Sigmoid colon (tissue), 7 donors: ENCODE measurements around the gene NHERF2. TPM values are rescaled to one million over a fixed set of nuclear protein-coding genes. Genes with fewer than 3 reads are reported as not detected.

Experiments
- DNase-seq: peaks from one replicate; pipeline ENCODE4 v3.0.0-alpha.2; 2019
- H3K27ac ChIP-seq, 4 donors: fragments of 200-600 bp; sonication (generic); one replicate each; pipeline ENCODE4 v1.5.1; 2016 to 2019; ENCODE audit warnings: mild to moderate bottlenecking in 1 of 4
- H3K27me3 ChIP-seq, 3 donors: fragments of 200-600 bp; sonication (generic); one replicate each; pipeline ENCODE4 v1.5.1; 2019; ENCODE audit warnings: mild to moderate bottlenecking in 1 of 3
- H3K36me3 ChIP-seq, 4 donors: fragments of 200-600 bp; sonication (generic); one replicate each; pipeline ENCODE4 v1.5.1; 2016 to 2019
- H3K4me1 ChIP-seq, 4 donors: fragments of 200-600 bp; sonication (generic); one replicate each; pipeline ENCODE4 v1.5.1; 2017 to 2019
- H3K4me3 ChIP-seq, 4 donors: fragments of 200-600 bp; sonication (generic); one replicate each; pipeline ENCODE4 v1.5.1; 2017 to 2019; ENCODE audit warnings: mild to moderate bottlenecking in 2 of 4, moderate library complexity in 1 of 4
- H3K9me3 ChIP-seq, 4 donors: fragments of 200-600 bp in 3 of 4; sonication (generic) in 3 of 4; one replicate each; pipeline versions ENCODE4 v1.5.1 to v1.6.1; 2013 to 2019
- CTCF ChIP-seq, 4 experiments: fragments of 450-650 bp in 3 of 4; fragments of 200-600 bp in 1 of 4; IDR thresholded peaks; one replicate each; pipeline ENCODE4 v1.5.1; 2016 to 2019; ENCODE audit warnings: antibody characterized with exemption in 4 of 4, mild to moderate bottlenecking in 3 of 4, moderate library complexity in 2 of 4
- EP300 ChIP-seq, 4 donors: sonication (generic); formaldehyde crosslinking; IDR thresholded peaks; one replicate each; pipeline ENCODE4 v1.6.1; 2017; ENCODE audit warnings: antibody characterized with exemption in 4 of 4
- POLR2A ChIP-seq, 2 donors: fragments of 450-650 bp; IDR thresholded peaks; one replicate each; pipeline ENCODE4 v1.6.1; 2016; ENCODE audit warnings: antibody characterized with exemption in 2 of 2, mild to moderate bottlenecking in 2 of 2, moderate library complexity in 2 of 2
- POLR2AphosphoS5 ChIP-seq, 4 donors: sonication (generic); formaldehyde crosslinking; IDR thresholded peaks; one replicate each; pipeline ENCODE4 v1.6.1; 2017; ENCODE audit warnings: antibody characterized with exemption in 4 of 4
- WGBS, 2 donors: extraction: QIAGEN DNeasy Blood & Tissue Kit; methylation state at CpG; one replicate each; pipeline ENCODE4 v1.1.7; 2013; 5-methylcytosine and 5-hydroxymethylcytosine counted together
- intact Hi-C: fragments of 100-400 bp; cut with DNase I; formaldehyde crosslinking; loops from one replicate; pipeline ENCODE4 v1.15.1; 2023
- polyA plus RNA-seq, 3 donors: library from polyadenylated mRNA; stranded (reverse); fragments of 200-250 nt; gene quantifications; one replicate each; pipeline ENCODE4 v1.2.3, GENCODE V29; 2013
- total RNA-seq, 4 donors: library from RNA; depleted of rRNA; stranded (reverse); fragments of >200 nt; gene quantifications; one replicate each; pipeline ENCODE4 v1.1.0, GENCODE V29; 2016
- donor health status: healthy with polysubstance abuse.
- donor health status: Bipolar disorder and iron deficiency.
- donor health status: healthy.

Gene NHERF2
- total and polyA plus RNA-seq, 7 donors: 23.5 to 105 (median 46.7) TPM

- Histone ChIP-seq H3K27ac (no peak overlapping the region), H3K36me3 (no peaks in the 10 kb centered on the region), H3K4me3 (no peak overlapping the region), H3K27me3 (peaks cover 22 to 38% (median 37%) of the 10 kb centered on the region in 3 donors), H3K9me3 (no peaks in the 10 kb centered on the region), H3K4me1 (peaks cover 0 to 15% (median 13%) of the 10 kb centered on the region in 4 donors)
- intact Hi-C loops: no loop called here
- no peak for DNase-seq
- TF ChIP-seq EP300 (IDR thresholded peaks at IDR 0.05) (no peak), CTCF (IDR thresholded peaks at IDR 0.05) (no peak), POLR2A (IDR thresholded peaks at IDR 0.05) (no peak), POLR2AphosphoS5 (IDR thresholded peaks at IDR 0.05) (no peak)
- WGBS, 2 donors: 54 to 73% methylated on average over 13 of the region's 13 CpGs
Observed at GRCh38 chr16:2016407-2016922, 10.2 kb upstream of the NHERF2 start.

- H3K27me3 ChIP-seq: peaks cover 25 to 42% (median 40%) of the 10 kb centered on the region in 3 donors
- H3K36me3 ChIP-seq: no peaks in the 10 kb centered on the region
- TF ChIP-seq EP300 (IDR thresholded peaks at IDR 0.05): no peak
- peak within 1 kb of the TSS in 1 of 4 donors; percentile 1 for H3K4me3 ChIP-seq
- no peak within 1 kb of the TSS for H3K27ac ChIP-seq
- intact Hi-C loops: no loop called here
- peaks cover 4 to 32% (median 29%) of the 10 kb centered on the region in 4 donors for H3K4me1 ChIP-seq
- H3K9me3 ChIP-seq: no peaks in the 10 kb centered on the region
- WGBS, 2 donors: 1 to 2% methylated on average over 33 of the region's 33 CpGs
- no peak for DNase-seq
Observed at GRCh38 chr16:2019518-2019920, 7.2 kb upstream of the NHERF2 start, which contains the start of gene NPW. TSS of gene NPW (plus strand) at chr16:2019785.

- peaks cover 4 to 32% (median 29%) of the 10 kb centered on the region in 4 donors for H3K4me1 ChIP-seq
- peaks cover 25 to 42% (median 40%) of the 10 kb centered on the region in 3 donors for H3K27me3 ChIP-seq
- no peak for DNase-seq
- no peak for TF ChIP-seq POLR2AphosphoS5 (IDR thresholded peaks at IDR 0.05)
- TF ChIP-seq EP300 (IDR thresholded peaks at IDR 0.05): no peak
- no peak for TF ChIP-seq POLR2A (IDR thresholded peaks at IDR 0.05)
- TF ChIP-seq CTCF (IDR thresholded peaks at IDR 0.05): no peak
- H3K9me3 ChIP-seq: no peaks in the 10 kb centered on the region
- H3K36me3 ChIP-seq: no peaks in the 10 kb centered on the region
- no peak overlapping the region for H3K27ac ChIP-seq
- H3K4me3 ChIP-seq: peak overlapping the region in 1 of 4 donors; percentile 1
- intact Hi-C loops: loop anchor here (5.0 kb wide), 1 partner anchor 232 kb away; the partner anchor contains the start of gene ECI1
- 1 to 2% methylated on average over 96 of the region's 96 CpGs for WGBS, 2 donors
Observed at GRCh38 chr16:2019921-2020831, 6.5 kb upstream of the NHERF2 start.

GRCh38 chr16:2022723-2023091 is 4.0 kb upstream of the NHERF2 start:
- H3K27me3 ChIP-seq: peaks cover 25 to 42% (median 33%) of the 10 kb centered on the region in 3 donors

GRCh38 chr16:2023092-2024031 is 3.3 kb upstream of the NHERF2 start:
- Histone ChIP-seq H3K9me3 (no peaks in the 10 kb centered on the region), H3K4me1 (peaks cover 4 to 57% (median 51%) of the 10 kb centered on the region in 4 donors), H3K4me3 (peak overlapping the region; percentile 8 to 44 (median 36)), H3K27me3 (peaks cover 25 to 36% (median 33%) of the 10 kb centered on the region in 3 donors), H3K27ac (peak overlapping the region; percentile 64 to 78 (median 71)), H3K36me3 (no peaks in the 10 kb centered on the region)
- DNase-seq: peak; percentile 96
- WGBS, 2 donors: 12 to 16% methylated on average over 53 of the region's 53 CpGs
- intact Hi-C loops: loop anchor here (2.0 to 5.0 kb wide), 3 partner anchors 117 to 229 kb away; partner anchors contain the start of gene ECI1
- peak; percentile 95 to 98 (median 96) for TF ChIP-seq CTCF (IDR thresholded peaks at IDR 0.05)
- no peak for TF ChIP-seq POLR2A (IDR thresholded peaks at IDR 0.05)
- TF ChIP-seq POLR2AphosphoS5 (IDR thresholded peaks at IDR 0.05): peak in 3 of 4 donors; percentile 19 to 61 (median 54)

More at GRCh38 chr16:2022723-2023091, 4.0 kb upstream of the NHERF2 start:
- no peaks in the 10 kb centered on the region for H3K9me3 ChIP-seq
- peak overlapping the region in 2 of 4 donors; percentile 64 to 78 for H3K27ac ChIP-seq
- 3% methylated on average over 14 of the region's 14 CpGs for WGBS, 2 donors
- peaks cover 4 to 51% (median 46%) of the 10 kb centered on the region in 4 donors for H3K4me1 ChIP-seq
- intact Hi-C loops: loop anchor here (2.0 to 5.0 kb wide), 3 partner anchors 118 to 230 kb away; partner anchors contain the start of gene ECI1
- no peak for DNase-seq
- H3K4me3 ChIP-seq: peak overlapping the region; percentile 7 to 44 (median 36)
- TF ChIP-seq POLR2AphosphoS5 (IDR thresholded peaks at IDR 0.05) (no peak), POLR2A (IDR thresholded peaks at IDR 0.05) (no peak), EP300 (IDR thresholded peaks at IDR 0.05) (no peak)
- no peaks in the 10 kb centered on the region for H3K36me3 ChIP-seq
